Measurements from ENCODE around the gene MOB3A.
A peak's percentile ranks its signal among the peaks of the same experiment; 100 is the strongest.
"Not testable (repeated sequence)": the region's sequence is repeated elsewhere in the genome, so short reads cannot be mapped to it uniquely, and the experiment has no call there.

Gene MOB3A

GRCh38 chr19:2043251-2043641 is 52.9 kb downstream of the MOB3A start:
- no peak for DNase-seq

GRCh38 chr19:2042485-2043250 is 53.5 kb downstream of the MOB3A start:
- no peak for DNase-seq

GRCh38 chr19:2041683-2042484 is 54.2 kb downstream of the MOB3A start:
- DNase-seq: peak; percentile 75

GRCh38 chr19:2041433-2041682 is 54.8 kb downstream of the MOB3A start:
- no peak for DNase-seq

GRCh38 chr19:2040647-2041432 is 55.3 kb downstream of the MOB3A start:
- no peak for DNase-seq

- no peak for DNase-seq
Observed at GRCh38 chr19:2039959-2040646, 56.0 kb downstream of the MOB3A start.

GRCh38 chr19:2039089-2039958 is 56.8 kb downstream of the MOB3A start:
- no peak for DNase-seq

GRCh38 chr19:2038284-2039088 is 57.6 kb downstream of the MOB3A start:
- DNase-seq: no peak

- DNase-seq: no peak
Observed at GRCh38 chr19:2037651-2038255, 58.4 kb downstream of the MOB3A start.

- DNase-seq: no peak
Observed at GRCh38 chr19:2036424-2036823, 59.7 kb downstream of the MOB3A start.

- DNase-seq: no peak
Observed at GRCh38 chr19:2035590-2035991, 60.5 kb downstream of the MOB3A start.

GRCh38 chr19:2034729-2035589 is 61.2 kb downstream of the MOB3A start:
- DNase-seq: no peak

GRCh38 chr19:2034253-2034652 is 61.9 kb downstream of the MOB3A start:
- not testable (repeated sequence) for DNase-seq

- DNase-seq: no peak
Observed at GRCh38 chr19:2033825-2034159, 62.3 kb downstream of the MOB3A start.

GRCh38 chr19:2033115-2033824 is 62.9 kb downstream of the MOB3A start:
- DNase-seq: no peak

- peak; percentile 90 for DNase-seq
Observed at GRCh38 chr19:2032296-2032941, 63.7 kb downstream of the MOB3A start.

- DNase-seq: no peak
Observed at GRCh38 chr19:2027361-2027760, 68.8 kb downstream of the MOB3A start.

- no peak for DNase-seq
Observed at GRCh38 chr19:2026770-2027169, 69.4 kb downstream of the MOB3A start.

GRCh38 chr19:2022289-2022688 is 73.8 kb downstream of the MOB3A start:
- DNase-seq: no peak
